Measurements from ENCODE around the gene DNM3.

- no peak for TF ChIP-seq POLR2AphosphoS5 (IDR thresholded peaks at IDR 0.05; ENCODE audit: borderline replicate concordance, low read depth, low read length)
- no peak for TF ChIP-seq EZH2 (IDR thresholded peaks at IDR 0.05)
Measured at GRCh38 chr1:171858696-171859095, 17.4 kb downstream of the DNM3 start.

All from SK-N-MC (cell line).